Stimulated activated naive CD8-positive, alpha-beta T cell treated with anti-CD3 and anti-CD28 coated beads, Interleukin-15, Interleukin-2, amounts not matched to agents 100 ng/mL and 50 ng/mL, for 24 hours (primary cell): ENCODE measurements around the gene CENPO.
"Not testable (repeated sequence)": the region's sequence is repeated elsewhere in the genome, so short reads cannot be mapped to it uniquely, and the experiment has no call there.

Source experiments
- H3K27ac Mint-ChIP-seq: one replicate; pipeline ENCODE4 v1.8.0; 2021; ENCODE audit warnings: mild to moderate bottlenecking, mixed read lengths
- H3K27me3 Mint-ChIP-seq: one replicate; pipeline ENCODE4 v1.8.0; 2021; ENCODE audit warnings: mixed read lengths
- H3K36me3 Mint-ChIP-seq: one replicate; pipeline ENCODE4 v1.8.0; 2021; ENCODE audit warnings: low read depth, mixed read lengths
- H3K4me1 Mint-ChIP-seq: one replicate; pipeline ENCODE4 v1.8.0; 2021; ENCODE audit warnings: low read depth, mixed read lengths
- H3K4me3 Mint-ChIP-seq: one replicate; pipeline ENCODE4 v1.8.0; 2021; ENCODE audit warnings: mild to moderate bottlenecking, mixed read lengths
- H3K9me3 Mint-ChIP-seq: one replicate; pipeline ENCODE4 v1.8.0; 2021; ENCODE audit warnings: mixed read lengths

The CENPO gene

DNA sequence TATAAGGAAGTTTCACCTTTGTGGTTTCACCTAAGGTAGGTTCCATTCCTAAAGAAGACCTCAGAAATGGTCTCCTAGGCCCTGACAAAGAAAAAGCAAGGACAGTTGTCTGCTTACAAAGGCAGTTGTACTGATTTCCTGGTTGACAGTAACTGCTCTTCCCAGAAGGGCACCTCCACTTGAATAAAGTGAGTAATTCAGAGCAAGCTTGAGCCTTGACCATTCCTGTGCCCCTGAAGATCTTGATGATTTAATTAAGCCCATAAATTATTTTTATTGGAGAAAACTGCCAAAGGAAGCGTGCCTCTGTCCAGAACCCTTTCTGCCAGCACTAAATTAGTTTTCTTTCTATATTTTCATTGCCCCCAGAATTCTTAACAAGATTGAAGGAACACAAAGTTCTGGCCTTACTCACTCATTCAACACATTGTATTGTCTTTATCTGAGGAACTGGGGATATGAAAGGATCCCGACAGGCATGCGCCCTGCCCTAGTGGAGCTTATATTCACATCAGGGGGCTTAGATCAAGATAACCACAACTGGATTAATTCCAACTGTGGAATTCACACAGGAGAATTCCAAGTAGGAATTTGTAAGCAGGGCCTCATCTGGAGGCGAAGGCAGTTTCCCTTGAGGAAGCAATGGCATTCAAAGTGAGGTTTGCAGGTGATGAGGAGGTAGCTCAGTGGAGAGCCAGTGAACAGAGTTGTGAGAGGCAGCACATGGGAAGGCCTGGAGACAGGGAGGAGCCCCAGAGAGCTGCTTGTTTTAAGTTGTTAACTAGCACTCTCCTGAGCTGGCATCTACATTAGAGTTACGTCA lies 21.2 kb upstream of the CENPO start:
- no peaks in the 10 kb centered on the region for H3K4me1 Mint-ChIP-seq
- H3K27me3 Mint-ChIP-seq = peaks cover 3% of the 10 kb centered on the region
- H3K4me3 Mint-ChIP-seq = no peak overlapping the region
- H3K9me3 Mint-ChIP-seq = no peaks in the 10 kb centered on the region
- no peak overlapping the region for H3K27ac Mint-ChIP-seq
- H3K36me3 Mint-ChIP-seq = peaks cover 25% of the 10 kb centered on the region

DNA sequence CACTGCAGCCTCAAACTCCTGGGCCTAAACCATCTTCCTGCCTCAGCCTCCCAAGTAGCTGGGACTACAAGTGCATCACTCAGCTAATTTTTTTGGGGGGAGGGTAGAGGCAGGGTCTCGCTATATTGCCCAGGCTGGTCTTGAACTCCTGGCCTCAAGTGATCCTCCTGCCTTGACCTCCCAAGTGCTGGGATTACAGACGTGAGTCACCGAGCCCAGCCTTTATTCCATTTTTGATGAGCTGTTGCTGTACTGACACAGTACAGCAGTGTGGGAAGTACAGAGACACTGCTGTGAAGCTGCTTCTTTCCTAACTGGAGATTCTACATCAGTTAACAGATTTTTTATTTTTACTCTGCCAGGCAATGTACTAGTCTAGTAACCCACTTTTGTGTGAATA lies 18.9 kb upstream of the CENPO start:
- Mint-ChIP-seq H3K9me3 (no peaks in the 10 kb centered on the region), H3K27me3 (peaks cover 3% of the 10 kb centered on the region), H3K27ac (no peak overlapping the region), H3K4me3 (no peak overlapping the region), H3K4me1 (no peaks in the 10 kb centered on the region), H3K36me3 (peaks cover 11% of the 10 kb centered on the region)

DNA sequence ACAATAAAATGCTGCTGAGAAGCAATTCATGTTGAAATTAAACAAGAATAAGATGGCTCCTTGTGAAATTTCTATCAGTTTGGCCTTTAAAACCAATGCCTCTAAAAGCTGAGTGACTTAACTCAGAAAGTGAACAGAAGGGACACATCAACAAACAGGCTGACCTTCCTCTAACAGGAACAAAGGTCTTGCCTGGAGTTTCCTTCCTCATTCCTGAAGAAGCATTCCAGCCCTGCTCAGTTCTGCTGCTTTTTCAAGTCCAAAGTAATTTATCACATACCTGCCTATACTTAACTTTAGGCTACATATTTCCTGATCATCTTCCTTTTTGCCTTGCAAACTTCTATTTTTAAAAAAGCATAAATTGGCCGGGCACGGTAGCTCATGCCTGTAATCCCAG lies 14.1 kb upstream of the CENPO start:
- H3K4me3 Mint-ChIP-seq = no peak overlapping the region
- peaks cover 11% of the 10 kb centered on the region for H3K27me3 Mint-ChIP-seq
- H3K27ac Mint-ChIP-seq = no peak overlapping the region
- no peaks in the 10 kb centered on the region for H3K36me3 Mint-ChIP-seq
- no peaks in the 10 kb centered on the region for H3K4me1 Mint-ChIP-seq
- peaks cover 3% of the 10 kb centered on the region for H3K9me3 Mint-ChIP-seq

DNA sequence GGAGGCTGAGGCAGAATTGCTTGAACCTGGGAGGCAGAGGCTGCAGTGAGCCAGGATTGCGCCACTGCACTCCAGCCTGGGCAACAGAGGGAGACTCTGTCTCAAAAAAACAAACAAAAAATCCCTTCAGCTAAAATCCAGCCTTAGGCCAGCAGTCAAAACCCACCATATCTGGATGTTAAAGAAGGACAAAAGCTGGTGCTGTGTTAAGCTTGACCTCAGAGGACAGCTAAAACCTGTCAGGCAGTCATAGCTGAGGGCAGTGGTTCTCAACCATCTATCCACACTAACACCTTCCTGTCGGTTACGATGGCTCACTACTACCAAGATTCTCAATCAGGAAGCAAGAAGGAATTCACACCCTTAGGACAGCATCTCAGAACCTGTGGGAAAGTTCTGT lies 9.6 kb upstream of the CENPO start:
- peaks cover 3% of the 10 kb centered on the region for H3K9me3 Mint-ChIP-seq
- H3K36me3 Mint-ChIP-seq = no peaks in the 10 kb centered on the region
- no peak overlapping the region for H3K4me3 Mint-ChIP-seq
- no peak overlapping the region for H3K27ac Mint-ChIP-seq
- H3K4me1 Mint-ChIP-seq = no peaks in the 10 kb centered on the region
- peaks cover 8% of the 10 kb centered on the region for H3K27me3 Mint-ChIP-seq

DNA sequence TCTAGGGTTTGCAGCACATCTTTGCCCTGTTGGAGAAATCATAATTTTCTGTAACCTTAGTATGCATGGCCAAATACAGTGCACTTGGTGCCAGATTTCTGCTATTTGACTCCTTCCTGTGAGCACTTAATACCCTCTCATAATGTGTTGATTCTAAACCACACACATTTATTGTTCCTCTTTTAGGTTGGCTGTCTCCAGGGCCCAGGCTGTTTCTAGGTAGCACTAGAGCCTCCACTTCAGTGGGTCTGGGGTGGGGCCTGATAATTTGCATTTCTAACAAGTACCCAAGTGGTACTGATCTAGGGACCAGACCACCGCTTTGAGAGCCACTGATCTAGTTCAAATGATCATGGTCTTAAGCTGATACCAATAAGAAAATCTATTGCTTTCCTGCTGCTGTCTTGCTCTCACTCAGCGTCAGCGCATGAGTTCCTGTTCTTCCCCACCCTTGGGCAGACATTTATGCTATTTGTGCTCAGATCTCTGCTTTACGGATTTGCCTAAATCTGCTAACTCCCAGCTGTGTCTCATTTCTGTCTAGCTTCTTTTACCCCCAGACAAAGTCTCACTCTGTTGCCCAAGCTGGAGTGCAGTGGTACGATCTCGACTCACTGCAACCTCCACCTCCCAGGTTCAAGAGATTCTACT lies 7.4 kb upstream of the CENPO start:
- no peaks in the 10 kb centered on the region for H3K4me1 Mint-ChIP-seq
- peaks cover 6% of the 10 kb centered on the region for H3K27me3 Mint-ChIP-seq
- no peak overlapping the region for H3K4me3 Mint-ChIP-seq
- no peak overlapping the region for H3K27ac Mint-ChIP-seq
- H3K9me3 Mint-ChIP-seq = peaks cover 2% of the 10 kb centered on the region
- H3K36me3 Mint-ChIP-seq = peaks cover 15% of the 10 kb centered on the region

DNA sequence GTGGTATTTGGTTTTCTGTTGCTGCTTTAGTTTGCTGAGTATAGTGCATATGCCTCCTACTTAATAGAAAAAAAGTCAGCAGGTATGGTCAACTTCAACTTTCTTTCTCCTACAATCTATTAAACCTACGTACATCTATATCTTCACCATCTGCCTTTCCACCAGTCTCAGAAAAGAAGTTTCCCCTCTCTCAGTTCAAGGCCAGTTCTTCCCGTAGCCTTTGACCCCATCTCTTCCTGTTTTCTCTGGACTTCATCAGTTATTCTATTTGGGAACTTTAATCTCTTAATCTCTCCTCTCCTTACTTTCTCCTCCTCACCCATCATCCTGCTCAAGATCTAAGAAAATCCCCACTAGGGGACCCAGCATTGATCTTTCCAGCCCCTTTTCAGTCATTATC lies 5.7 kb upstream of the CENPO start:
- Mint-ChIP-seq H3K27me3 (peaks cover 3% of the 10 kb centered on the region), H3K27ac (no peak overlapping the region)

DNA sequence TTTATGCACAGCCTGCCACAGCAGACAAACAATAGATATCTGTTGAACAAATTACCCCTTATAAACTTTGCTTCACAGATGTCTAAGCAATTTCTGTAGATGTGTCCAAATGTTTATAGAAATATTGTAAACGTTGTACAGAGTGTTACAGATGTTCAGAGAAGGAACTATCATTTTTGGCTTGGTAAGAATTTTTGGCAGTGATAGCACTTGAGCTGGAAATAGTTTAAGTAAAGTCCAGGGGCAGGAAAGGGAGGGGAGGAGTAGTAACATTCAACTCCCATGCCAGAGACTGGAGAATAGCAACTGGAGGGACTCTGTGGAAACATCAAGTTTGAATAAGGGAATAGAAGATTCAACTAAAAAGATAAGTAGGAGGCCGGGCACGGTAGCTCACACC lies 4.4 kb upstream of the CENPO start:
- no peaks in the 10 kb centered on the region for H3K9me3 Mint-ChIP-seq
- no peak overlapping the region for H3K27ac Mint-ChIP-seq
- H3K36me3 Mint-ChIP-seq = peaks cover 15% of the 10 kb centered on the region
- no peak overlapping the region for H3K4me3 Mint-ChIP-seq
- peaks cover 21% of the 10 kb centered on the region for H3K4me1 Mint-ChIP-seq
- H3K27me3 Mint-ChIP-seq = peaks cover 2% of the 10 kb centered on the region

More for the DNA sequence above, 5.7 kb upstream of the CENPO start:
- Mint-ChIP-seq H3K4me3 (no peak overlapping the region), H3K9me3 (no peaks in the 10 kb centered on the region), H3K36me3 (peaks cover 15% of the 10 kb centered on the region), H3K4me1 (peaks cover 13% of the 10 kb centered on the region)

DNA sequence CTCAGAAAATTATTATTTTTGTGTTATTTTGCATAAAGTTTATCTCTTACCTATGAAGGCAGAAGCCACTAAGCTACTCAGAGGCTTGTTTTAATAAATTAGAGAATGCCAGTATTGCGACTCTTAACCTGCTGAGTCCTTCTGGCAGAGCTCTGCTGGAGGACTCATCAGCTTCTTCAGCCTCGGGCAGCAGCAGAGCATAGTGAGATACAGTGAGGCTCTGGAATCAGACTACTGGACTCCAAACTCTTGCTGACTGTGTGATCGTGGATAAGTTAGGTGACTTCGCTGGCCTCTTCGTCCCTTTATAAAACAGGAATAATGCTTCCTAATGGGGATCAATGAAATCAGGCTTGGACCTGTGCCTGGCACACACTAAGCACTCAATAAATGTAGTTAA lies 1.8 kb upstream of the CENPO start:
- Mint-ChIP-seq H3K9me3 (no peaks in the 10 kb centered on the region), H3K27me3 (peaks cover 2% of the 10 kb centered on the region), H3K27ac (no peak overlapping the region), H3K4me1 (peaks cover 33% of the 10 kb centered on the region), H3K4me3 (peak overlapping the region; percentile 7), H3K36me3 (peaks cover 33% of the 10 kb centered on the region)

DNA sequence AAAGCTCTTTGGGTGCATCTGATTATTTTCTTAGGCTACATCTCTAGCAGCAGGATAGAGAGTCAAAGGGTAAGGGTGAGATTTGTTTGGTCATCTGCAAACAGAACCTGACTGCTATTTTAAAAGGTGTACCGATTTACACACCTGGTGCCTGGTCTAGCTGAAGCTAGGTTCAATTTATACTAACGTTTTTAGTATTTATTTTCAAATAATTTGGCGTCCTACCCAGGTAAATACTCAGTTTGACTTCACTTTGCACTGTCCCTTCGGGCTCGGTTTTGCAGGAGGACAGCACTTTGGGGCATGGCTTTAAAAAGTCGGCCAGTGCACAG lies 717 bp upstream of the CENPO start:
- Mint-ChIP-seq H3K4me3 (peak overlapping the region; percentile 99), H3K27me3 (peaks cover 2% of the 10 kb centered on the region), H3K36me3 (peaks cover 44% of the 10 kb centered on the region), H3K9me3 (no peaks in the 10 kb centered on the region), H3K27ac (peak overlapping the region; percentile 100), H3K4me1 (peaks cover 44% of the 10 kb centered on the region)

DNA sequence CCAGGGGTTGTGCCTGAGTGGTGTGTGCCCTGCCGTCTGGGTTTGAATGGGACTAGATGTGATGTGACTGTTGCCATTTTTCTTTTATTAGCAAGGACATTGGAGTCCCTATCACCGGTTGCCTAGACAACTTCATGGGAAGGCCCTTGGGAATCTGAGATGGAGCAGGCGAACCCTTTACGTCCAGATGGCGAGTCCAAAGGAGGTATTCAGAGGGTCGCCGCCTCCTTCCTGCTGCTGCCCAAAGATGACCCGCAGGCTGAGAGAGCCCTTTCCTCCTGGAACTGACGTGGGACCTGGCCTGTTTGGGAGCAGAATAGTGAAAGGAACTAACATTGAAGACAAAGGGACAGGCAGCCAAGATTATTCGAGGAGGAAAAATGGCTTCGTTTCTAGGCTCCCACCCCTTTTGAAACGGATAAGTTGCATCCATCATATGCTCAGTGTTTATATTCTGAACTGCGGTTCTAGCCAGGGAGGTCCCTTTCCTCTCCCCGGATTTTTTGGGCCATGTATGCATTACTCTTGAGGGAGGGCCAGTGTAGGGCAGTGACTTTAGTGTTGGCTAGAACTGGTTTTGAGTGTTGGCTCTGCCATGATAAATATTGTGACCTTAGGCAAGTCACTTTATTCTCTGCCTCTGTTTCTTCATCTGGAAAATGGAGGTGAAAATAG lies 673 bp downstream of the CENPO start:
- peak overlapping the region; percentile 100 for H3K27ac Mint-ChIP-seq
- peaks cover 55% of the 10 kb centered on the region for H3K36me3 Mint-ChIP-seq
- H3K27me3 Mint-ChIP-seq = peaks cover 2% of the 10 kb centered on the region
- H3K4me3 Mint-ChIP-seq = peak overlapping the region; percentile 99
- no peaks in the 10 kb centered on the region for H3K9me3 Mint-ChIP-seq
- H3K4me1 Mint-ChIP-seq = peaks cover 50% of the 10 kb centered on the region

DNA sequence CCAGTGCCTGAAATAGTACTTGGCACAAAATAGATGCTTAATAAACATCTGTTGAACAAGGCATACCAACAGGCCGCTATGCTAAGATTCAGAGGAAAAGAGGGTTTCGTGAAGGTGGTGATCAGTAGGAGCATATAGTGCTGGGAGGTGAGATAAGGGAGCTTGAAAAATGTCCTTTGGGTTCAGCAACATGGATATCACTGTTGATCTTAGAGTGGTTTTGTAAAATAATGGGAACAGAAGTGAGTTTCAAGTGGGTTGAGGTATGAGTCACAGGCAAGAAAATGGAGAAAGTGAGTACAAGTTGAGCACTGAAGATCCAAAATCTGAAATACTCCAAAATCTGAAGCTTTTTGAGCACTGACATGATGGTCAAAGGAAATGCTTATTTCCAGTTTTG lies 4.4 kb downstream of the CENPO start:
- peaks cover 69% of the 10 kb centered on the region for H3K36me3 Mint-ChIP-seq
- H3K4me3 Mint-ChIP-seq = peak overlapping the region; percentile 4
- H3K4me1 Mint-ChIP-seq = peaks cover 36% of the 10 kb centered on the region
- H3K27ac Mint-ChIP-seq = peak overlapping the region; percentile 5
- peaks cover 2% of the 10 kb centered on the region for H3K27me3 Mint-ChIP-seq
- no peaks in the 10 kb centered on the region for H3K9me3 Mint-ChIP-seq

DNA sequence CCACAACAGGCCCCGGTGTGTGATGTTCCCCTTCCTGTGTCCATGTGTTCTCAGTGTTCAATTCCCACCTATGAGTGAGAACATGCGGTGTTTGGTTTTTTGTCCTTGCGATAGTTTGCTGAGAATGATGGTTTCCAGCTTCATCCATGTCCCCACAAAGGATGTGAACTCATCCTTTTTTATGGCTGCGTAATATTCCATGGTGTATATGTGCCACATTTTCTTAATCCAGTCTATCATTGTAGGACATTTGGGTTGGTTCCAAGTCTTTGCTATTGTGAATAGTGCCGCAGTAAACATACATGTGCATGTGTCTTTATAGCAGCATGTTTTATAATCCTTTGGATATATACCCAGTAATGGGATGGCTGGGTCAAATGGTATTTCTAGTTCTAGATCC lies 7.3 kb downstream of the CENPO start:
- Mint-ChIP-seq H3K4me1 (peaks cover 20% of the 10 kb centered on the region), H3K36me3 (peaks cover 80% of the 10 kb centered on the region)
- H3K4me3 Mint-ChIP-seq, H3K27ac Mint-ChIP-seq, H3K27me3 Mint-ChIP-seq, H3K9me3 Mint-ChIP-seq: not testable (repeated sequence)

DNA sequence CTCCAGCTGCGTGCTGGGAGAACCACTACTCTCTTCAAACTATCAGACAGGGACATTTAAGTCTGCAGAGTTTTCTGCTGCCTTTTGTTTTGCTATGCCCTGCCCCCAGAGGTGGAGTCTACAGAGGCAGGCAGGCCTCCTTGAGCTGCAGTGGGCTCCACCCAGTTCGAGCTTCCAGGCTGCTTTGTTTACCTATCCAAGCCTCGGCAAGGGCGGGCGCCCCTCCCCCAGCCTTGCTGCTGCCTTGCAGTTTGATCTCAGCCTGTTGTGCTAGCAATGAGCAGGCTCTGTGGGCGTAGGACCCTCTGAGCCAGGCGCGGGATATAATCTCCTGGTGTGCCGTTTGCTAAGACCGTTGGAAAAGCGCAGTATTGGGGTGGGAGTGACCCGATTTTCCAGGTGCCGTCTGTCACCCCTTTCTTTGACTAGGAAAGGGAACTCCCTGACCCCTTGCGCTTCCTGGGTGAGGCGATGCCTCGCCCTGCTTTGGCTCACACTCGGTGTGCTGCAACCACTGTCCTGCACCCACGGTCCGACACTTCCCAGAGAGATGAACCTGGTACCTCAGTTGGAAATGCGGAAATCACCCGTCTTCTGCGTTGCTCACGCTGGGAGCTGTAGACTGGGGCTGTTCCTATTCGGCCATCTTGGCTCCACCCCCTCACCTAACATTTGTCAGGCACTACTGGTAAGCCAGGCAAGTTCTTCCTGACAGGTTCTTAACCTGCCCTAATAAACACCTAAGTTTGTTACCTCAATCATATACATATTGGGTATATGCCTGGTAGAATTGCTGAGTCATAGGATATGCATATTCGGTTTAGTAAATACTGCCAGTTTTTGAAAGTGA lies 12.8 kb downstream of the CENPO start:
- H3K27me3 Mint-ChIP-seq, H3K27ac Mint-ChIP-seq, H3K9me3 Mint-ChIP-seq, H3K4me3 Mint-ChIP-seq: not testable (repeated sequence)
- Mint-ChIP-seq H3K36me3 (peaks cover 71% of the 10 kb centered on the region), H3K4me1 (peaks cover 11% of the 10 kb centered on the region)

DNA sequence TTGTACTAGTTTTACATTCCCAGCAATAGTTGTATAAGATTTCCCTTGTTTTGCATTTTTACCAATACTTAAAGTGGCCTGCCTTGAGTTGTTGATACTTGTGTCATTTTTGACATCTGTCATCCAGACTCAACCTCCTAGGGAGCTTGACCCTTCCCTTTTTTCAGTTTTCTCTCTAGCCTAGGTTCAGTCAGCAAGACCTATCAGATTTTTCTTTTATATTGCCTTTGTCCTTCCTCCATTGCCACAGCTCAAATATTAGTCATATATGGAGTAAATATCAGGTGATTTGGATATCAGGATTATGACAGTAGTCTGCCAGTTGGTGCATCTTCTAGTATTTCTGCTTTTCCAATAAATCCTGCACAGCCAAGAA lies 13.4 kb downstream of the CENPO start:
- Mint-ChIP-seq H3K27ac (no peak overlapping the region), H3K36me3 (peaks cover 68% of the 10 kb centered on the region), H3K4me1 (peaks cover 11% of the 10 kb centered on the region), H3K27me3 (no peaks in the 10 kb centered on the region), H3K4me3 (no peak overlapping the region), H3K9me3 (no peaks in the 10 kb centered on the region)
